K562 (cell line): ENCODE results near the gene SNCG. TPM values are rescaled to one million over a fixed set of nuclear protein-coding genes. Genes with fewer than 3 reads are reported as not detected.

Experiments
- ASH1L ChIP-seq: fragments of 450-650 bp; IDR thresholded peaks from 2 replicates; pipeline ENCODE4 v1.6.1; 2018; ENCODE audit warnings: borderline replicate concordance, mild to moderate bottlenecking, low read depth; ENCODE audit not compliant: partially characterized antibody
- ATF7 ChIP-seq: fragments of 450-650 bp; IDR thresholded peaks from 2 replicates; pipeline ENCODE4 v1.7.1; 2014; ENCODE audit warnings: mild to moderate bottlenecking, moderate library complexity
- BCOR ChIP-seq: fragments of 450-650 bp; IDR thresholded peaks from 2 replicates; pipeline ENCODE4 v1.6.1; 2016
- ERF ChIP-seq: fragments of 450-650 bp; formaldehyde crosslinking; IDR thresholded peaks from 2 replicates; pipeline ENCODE4 v1.4.0; 2020; ENCODE audit warnings: mild to moderate bottlenecking, mixed read lengths
- ESRRA ChIP-seq: fragments of 450-650 bp; IDR thresholded peaks from 2 replicates; pipeline ENCODE4 v1.6.1; 2014; ENCODE audit warnings: low read depth, mild to moderate bottlenecking, moderate library complexity, borderline replicate concordance
- MECOM ChIP-seq: fragments of 250-450 bp; sonication (Bioruptor Pico); IDR thresholded peaks from 2 replicates; pipeline ENCODE4 v1.8.0; 2022; ENCODE audit warnings: inconsistent platforms
- POLR2B ChIP-seq: fragments of 450-650 bp; IDR thresholded peaks from 2 replicates; pipeline ENCODE4 v1.6.1; 2018; ENCODE audit warnings: low read depth; ENCODE audit not compliant: partially characterized antibody
- REST ChIP-seq, 2 experiments: fragments of 450-650 bp; formaldehyde crosslinking in 1 of 2; IDR thresholded peaks; 2 replicates each; pipeline versions ENCODE4 v1.4.0 to v1.6.1; 2014 to 2020; ENCODE audit warnings: mild to moderate bottlenecking in 2 of 2, borderline replicate concordance in 1 of 2, low read depth in 1 of 2
- RNF2 ChIP-seq: sonication (generic); IDR thresholded peaks from 2 replicates; pipeline ENCODE4 v1.6.1; 2016
- TRIM24 ChIP-seq, 2 experiments: fragments of 450-650 bp; IDR thresholded peaks; 2 replicates each; pipeline ENCODE4 v1.6.1; 2016
- ZNF592 ChIP-seq: fragments of 450-650 bp; IDR thresholded peaks from 2 replicates; pipeline ENCODE4 v1.6.1; 2017; ENCODE audit warnings: antibody characterized with exemption, mild to moderate bottlenecking
- ZNF668 ChIP-seq: fragments of 250-450 bp; sonication (Bioruptor Pico); IDR thresholded peaks from 2 replicates; pipeline ENCODE4 v1.8.0; 2022; ENCODE audit warnings: mild to moderate bottlenecking, inconsistent platforms
- ZSCAN29 ChIP-seq: fragments of 450-650 bp; IDR thresholded peaks from 2 replicates; pipeline ENCODE4 v1.6.1; 2017
- polyA plus RNA-seq, 8 experiments: library from polyadenylated mRNA; depleted of rRNA in 4 of 8; stranded (reverse) in 5 of 8; unstranded in 3 of 8; fragments of >200 nt; fragmentation: Nextera tagmentation in 2 of 8; fragmentation: Illumina TruSeq in 1 of 8; extraction: Ambion mirVana in 2 of 8; extraction: Trizol in 1 of 8; gene quantifications; 2 replicates each; pipeline versions ENCODE4 v1.2.1 to v1.2.3, GENCODE V29; 2011 to 2014; ENCODE audit warnings: inconsistent platforms in 1 of 8, missing spikeins in 1 of 8
- total RNA-seq, 7 experiments: library from RNA; depleted of rRNA in 6 of 7; stranded (reverse); fragments of >200 nt in 6 of 7; fragmentation: Illumina TruSeq in 2 of 7; extraction: Trizol in 2 of 7; gene quantifications; 2 replicates each; pipeline versions ENCODE4 v1.2.1 to v1.2.3, GENCODE V29; 2011 to 2021; ENCODE audit warnings: low replicate concordance in 1 of 7
- TF ChIP-seq, protein P1 (sequence below), 2 experiments: fragments of 450-650 bp; conservative IDR thresholded peaks; 2 replicates each; pipeline ENCODE4 v1.6.1; 2017; ENCODE audit warnings: mild to moderate bottlenecking in 2 of 2, moderate library complexity in 2 of 2

Gene SNCG
- total and polyA plus RNA-seq, 9 of the 15 experiments (the other 6 are each of a cell fraction or from before 2014, with no cell fraction given) = 9.8 to 146 (median 93.6) TPM

DNA sequence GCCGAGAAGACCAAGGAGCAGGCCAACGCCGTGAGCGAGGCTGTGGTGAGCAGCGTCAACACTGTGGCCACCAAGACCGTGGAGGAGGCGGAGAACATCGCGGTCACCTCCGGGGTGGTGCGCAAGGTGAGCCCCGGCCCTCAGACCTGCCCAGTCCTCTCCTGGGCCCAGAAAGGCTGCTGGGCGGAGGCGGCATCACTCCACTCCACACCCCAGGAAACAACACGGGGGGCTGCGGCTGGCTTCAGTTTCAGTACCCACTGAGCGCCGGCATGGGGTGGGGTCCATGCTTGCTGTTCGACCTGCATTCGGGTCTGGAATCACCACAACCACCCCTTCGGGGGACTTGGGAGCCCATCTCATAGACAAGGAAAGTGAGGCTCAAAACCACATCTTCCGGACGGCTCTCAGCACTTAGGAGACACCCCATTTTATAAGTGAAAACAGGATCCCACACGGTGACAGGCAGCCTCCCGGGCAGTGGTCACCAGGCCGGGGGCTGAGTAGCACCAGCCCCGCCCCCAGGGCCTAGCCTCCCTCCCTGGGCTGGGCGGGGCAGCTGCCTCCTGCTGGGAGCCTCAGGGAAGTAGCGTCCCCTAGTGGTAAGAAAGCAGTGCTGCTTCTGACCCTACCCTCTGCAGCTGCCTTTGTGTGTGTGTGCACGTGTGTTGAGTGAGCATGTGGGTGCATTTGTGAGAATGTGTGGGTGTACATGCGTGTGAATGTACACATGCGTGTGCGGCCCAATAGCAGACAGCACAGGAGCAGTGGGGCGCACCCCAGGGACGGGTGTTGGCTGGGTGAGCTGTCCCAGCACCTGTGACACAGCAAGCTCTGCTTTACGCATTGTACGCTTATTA is 1.8 kb downstream of the SNCG start (continued):
- peak; percentile 85 for TF ChIP-seq REST (IDR thresholded peaks at IDR 0.05; ENCODE audit: borderline replicate concordance)
- no peak for TF ChIP-seq REST (CRISPR knock-in tag; IDR thresholded peaks at IDR 0.05; ENCODE audit: low read depth)
- TF ChIP-seq ZSCAN29 = no peak
- no peak for TF ChIP-seq ZNF592
- peak; percentile 28; the same call in 1 of the 2 replicates for TF ChIP-seq ESRRA
- TF ChIP-seq, protein P1, sequence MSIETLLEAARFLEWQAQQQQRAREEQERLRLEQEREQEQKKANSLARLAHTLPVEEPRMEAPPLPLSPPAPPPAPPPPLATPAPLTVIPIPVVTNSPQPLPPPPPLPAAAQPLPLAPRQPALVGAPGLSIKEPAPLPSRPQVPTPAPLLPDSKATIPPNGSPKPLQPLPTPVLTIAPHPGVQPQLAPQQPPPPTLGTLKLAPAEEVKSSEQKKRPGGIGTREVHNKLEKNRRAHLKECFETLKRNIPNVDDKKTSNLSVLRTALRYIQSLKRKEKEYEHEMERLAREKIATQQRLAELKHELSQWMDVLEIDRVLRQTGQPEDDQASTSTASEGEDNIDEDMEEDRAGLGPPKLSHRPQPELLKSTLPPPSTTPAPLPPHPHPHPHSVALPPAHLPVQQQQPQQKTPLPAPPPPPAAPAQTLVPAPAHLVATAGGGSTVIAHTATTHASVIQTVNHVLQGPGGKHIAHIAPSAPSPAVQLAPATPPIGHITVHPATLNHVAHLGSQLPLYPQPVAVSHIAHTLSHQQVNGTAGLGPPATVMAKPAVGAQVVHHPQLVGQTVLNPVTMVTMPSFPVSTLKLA (conservative IDR thresholded peaks at IDR 0.05) = peak; percentile 73 to 84
- TF ChIP-seq TRIM24 (IDR thresholded peaks at IDR 0.05) = no peak
- no peak for TF ChIP-seq POLR2B
- TF ChIP-seq RNF2 = no peak
- no peak for TF ChIP-seq ERF
- no peak for TF ChIP-seq BCOR
- no peak for TF ChIP-seq ZNF668
- TF ChIP-seq ATF7 = 0 out of 2 replicates have a peak, but pooled peaks have one; percentile 20
- TF ChIP-seq MECOM (CRISPR knock-in tag) = no peak
- no peak for TF ChIP-seq ASH1L
